HG02798 (cell line): ENCODE data around the gene PRR20A.
"Not testable (repeated sequence)": the region's sequence is repeated elsewhere in the genome, so short reads cannot be mapped to it uniquely, and the experiment has no call there.

Source experiments
- ATAC-seq: cut with Tn5 transposase; IDR thresholded peaks from one replicate; pipeline ENCODE4 v1.9.1; 2021; ENCODE audit warnings: mild to moderate bottlenecking; ENCODE audit not compliant: unreplicated experiment, poor library complexity

Gene PRR20A

GRCh38 chr13:57140235-57140968 is at the start of gene PRR20A:
Gene PRR20A, plus strand, starts transcription at chr13:57140918. Its CDS starts 387 bp downstream, at chr13:57141305.
- not testable (repeated sequence) for ATAC-seq

GRCh38 chr13:57114945-57115344 is 25.8 kb upstream of the PRR20A start:
- no peak for ATAC-seq

- no peak for ATAC-seq
These were observed 17.0 kb upstream of the PRR20A start for GRCh38 chr13:57123681-57124080.

GRCh38 chr13:57128909-57129308 is 11.8 kb upstream of the PRR20A start:
- no peak for ATAC-seq

DNA sequence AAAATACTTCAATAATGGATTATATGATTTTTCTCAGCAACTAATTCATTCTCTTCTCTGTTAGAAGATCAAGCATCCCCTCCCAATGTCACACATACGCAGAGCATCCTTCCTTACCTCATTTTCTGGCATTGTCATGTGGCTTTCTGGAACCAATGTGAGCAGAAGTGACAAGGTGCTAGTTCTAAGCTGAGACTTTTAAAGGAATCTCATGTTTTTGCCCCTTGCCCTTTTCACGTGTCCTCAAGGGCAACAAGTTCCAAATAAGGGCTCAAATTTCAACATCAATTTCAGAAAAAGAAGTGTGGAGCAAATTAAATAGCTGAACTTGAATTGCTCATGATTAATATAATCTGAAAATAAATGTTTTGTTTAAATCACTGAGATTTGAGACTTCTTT is 4.6 kb upstream of the PRR20A start:
- no peak for ATAC-seq

DNA sequence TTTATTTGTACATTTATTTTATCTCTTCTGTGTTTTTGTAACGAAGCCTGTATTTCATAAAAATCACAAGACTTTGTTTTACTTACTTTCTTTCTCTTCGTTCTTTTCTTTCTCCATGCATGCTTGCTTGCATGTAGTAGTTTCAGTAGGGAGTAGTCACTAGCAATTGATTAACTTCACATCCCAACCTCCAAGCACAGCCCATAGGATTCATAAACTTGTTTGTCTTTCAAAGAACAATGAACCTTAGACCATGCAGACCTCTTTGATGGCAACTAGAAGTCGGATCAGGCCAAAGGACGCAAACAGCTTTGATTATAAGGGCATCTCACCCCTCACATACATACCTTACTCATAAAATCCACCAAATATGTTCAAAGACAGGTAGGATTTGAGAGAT is 3.1 kb upstream of the PRR20A start:
- ATAC-seq = no peak

DNA sequence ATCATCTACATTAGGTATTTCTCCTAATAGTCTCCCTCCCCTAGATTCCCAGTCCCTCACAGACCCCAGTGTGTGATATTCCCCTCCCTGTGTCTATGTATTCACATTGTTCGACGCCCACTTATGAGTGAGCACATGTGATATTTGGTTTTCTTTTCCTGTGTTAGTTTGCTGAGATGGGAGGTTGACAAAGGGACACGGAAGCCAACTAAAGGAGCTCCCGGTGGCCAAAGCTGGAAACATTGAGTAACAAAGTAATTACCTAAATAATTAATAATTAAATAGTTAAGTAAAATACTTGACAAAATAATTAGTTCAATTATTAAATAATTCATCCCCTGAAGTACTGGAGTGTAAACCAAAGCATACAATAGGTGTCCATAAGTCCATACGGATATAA is 1.7 kb upstream of the PRR20A start:
- no peak for ATAC-seq

DNA sequence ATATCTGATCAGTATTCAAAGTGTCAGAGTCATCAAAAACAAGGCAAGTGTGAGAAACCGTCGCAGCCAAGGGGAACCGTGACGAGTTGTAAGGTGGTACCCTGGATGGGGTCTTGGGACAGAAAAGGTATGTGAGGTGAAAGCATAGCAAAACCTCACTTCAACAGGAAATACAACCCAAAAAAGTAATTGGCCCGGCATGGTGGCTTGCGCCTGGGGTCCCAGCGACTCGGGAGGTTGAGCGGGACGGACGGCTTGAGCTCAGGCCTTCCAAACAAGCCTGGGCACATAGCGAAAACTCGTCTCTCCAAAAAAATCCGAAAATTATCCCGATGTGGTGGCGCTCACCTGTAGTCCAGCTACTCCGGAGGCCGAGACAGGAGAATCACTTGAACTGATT is 937 bp upstream of the PRR20A start:
- not testable (repeated sequence) for ATAC-seq

- ATAC-seq = not testable (repeated sequence)
These were observed 6.5 kb downstream of the PRR20A start, which contains the start of gene PRR20B for GRCh38 chr13:57147188-57147587. Gene PRR20B, plus strand, starts transcription at chr13:57147488. Its CDS starts 387 bp downstream, at chr13:57147875.

GRCh38 chr13:57148106-57148505 is 7.4 kb downstream of the PRR20A start:
- ATAC-seq = not testable (repeated sequence)

- ATAC-seq = not testable (repeated sequence)
These were observed 13.0 kb downstream of the PRR20A start, which contains the start of gene PRR20C for GRCh38 chr13:57153761-57154160. Gene PRR20C, plus strand, starts transcription at chr13:57154061. Its CDS starts 387 bp downstream, at chr13:57154448.

DNA sequence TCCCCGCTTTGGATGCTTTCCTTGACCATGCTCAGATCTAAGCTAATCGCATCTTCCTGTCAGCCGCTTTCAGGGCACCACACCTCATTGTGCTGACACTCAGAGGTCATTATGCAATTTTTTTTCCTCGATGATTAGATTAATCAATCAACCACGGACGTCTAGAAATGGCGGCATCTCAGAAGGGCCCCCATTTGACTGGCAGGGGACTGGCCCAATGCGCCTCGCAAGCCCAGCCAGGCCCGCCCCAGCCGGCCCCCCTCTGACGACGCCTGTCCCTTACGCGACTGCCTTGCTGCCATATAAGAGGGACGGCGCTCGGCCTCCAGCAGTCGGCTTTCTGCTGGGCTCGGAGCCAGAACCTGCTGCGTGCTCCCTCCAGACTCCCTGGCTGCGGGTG is 19.6 kb downstream of the PRR20A start, which contains the start of gene PRR20D:
Gene PRR20D, plus strand, starts transcription at position 301 of the 400 bp plus-strand sequence. CDS start 387 bp downstream, outside the sequence.
- ATAC-seq = not testable (repeated sequence)

DNA sequence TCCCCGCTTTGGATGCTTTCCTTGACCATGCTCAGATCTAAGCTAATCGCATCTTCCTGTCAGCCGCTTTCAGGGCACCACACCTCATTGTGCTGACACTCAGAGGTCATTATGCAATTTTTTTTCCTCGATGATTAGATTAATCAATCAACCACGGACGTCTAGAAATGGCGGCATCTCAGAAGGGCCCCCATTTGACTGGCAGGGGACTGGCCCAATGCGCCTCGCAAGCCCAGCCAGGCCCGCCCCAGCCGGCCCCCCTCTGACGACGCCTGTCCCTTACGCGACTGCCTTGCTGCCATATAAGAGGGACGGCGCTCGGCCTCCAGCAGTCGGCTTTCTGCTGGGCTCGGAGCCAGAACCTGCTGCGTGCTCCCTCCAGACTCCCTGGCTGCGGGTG is 26.2 kb downstream of the PRR20A start, which contains the start of gene PRR20E:
Gene PRR20E, plus strand, starts transcription at position 301 of the 400 bp plus-strand sequence. CDS start 387 bp downstream, outside the sequence.
- not testable (repeated sequence) for ATAC-seq

DNA sequence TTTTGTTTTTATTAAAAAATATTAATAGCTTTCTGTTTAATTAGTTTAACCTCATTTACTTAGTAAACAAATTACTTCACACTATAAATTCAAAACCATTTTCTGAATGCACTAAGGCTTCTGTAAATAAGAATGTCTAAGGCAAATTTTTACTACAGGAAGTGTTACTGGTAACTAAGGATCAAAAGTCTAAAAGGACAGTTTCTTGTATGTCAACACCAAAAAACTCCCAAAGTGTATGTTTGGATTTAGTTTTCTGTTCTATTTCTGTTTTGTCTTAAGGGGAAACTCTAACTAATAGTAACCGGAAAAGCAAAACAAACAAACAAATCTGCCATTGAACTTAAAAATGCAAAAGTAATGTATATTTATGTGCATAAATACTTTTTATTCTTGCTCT is 50.9 kb downstream of the PRR20A start:
- no peak for ATAC-seq
